GM19025 (cell line): ENCODE results near the gene RHEB.

ENCODE experiments used
- ATAC-seq: cut with Tn5 transposase; IDR thresholded peaks from one replicate; pipeline ENCODE4 v1.9.1; 2021; ENCODE audit warnings: mild to moderate bottlenecking, low read depth, moderate library complexity; ENCODE audit not compliant: unreplicated experiment

The RHEB gene

GRCh38 chr7:151505433-151505832 lies 14.3 kb downstream of the RHEB start:
- ATAC-seq, result no peak

GRCh38 chr7:151504715-151505326 lies 14.9 kb downstream of the RHEB start:
- no peak for ATAC-seq

GRCh38 chr7:151503902-151504714 lies 15.6 kb downstream of the RHEB start:
- no peak for ATAC-seq

GRCh38 chr7:151501676-151502075 lies 18.0 kb downstream of the RHEB start:
- ATAC-seq, result no peak

GRCh38 chr7:151498495-151498894 lies 21.2 kb downstream of the RHEB start:
- no peak for ATAC-seq

- no peak for ATAC-seq
Measured at GRCh38 chr7:151497306-151497871, 22.3 kb downstream of the RHEB start.

- no peak for ATAC-seq
Measured at GRCh38 chr7:151495360-151495759, 24.3 kb downstream of the RHEB start.

GRCh38 chr7:151494298-151495284 lies 25.1 kb downstream of the RHEB start:
- no peak for ATAC-seq

- no peak for ATAC-seq
Measured at GRCh38 chr7:151493083-151493482, 26.6 kb downstream of the RHEB start.

GRCh38 chr7:151491859-151492258 lies 27.8 kb downstream of the RHEB start:
- no peak for ATAC-seq

GRCh38 chr7:151490456-151491105 lies 29.1 kb downstream of the RHEB start:
- ATAC-seq, result no peak

GRCh38 chr7:151489498-151489897 lies 30.2 kb downstream of the RHEB start:
- ATAC-seq, result no peak

- no peak for ATAC-seq
Measured at GRCh38 chr7:151488096-151488495, 31.6 kb downstream of the RHEB start.

GRCh38 chr7:151487228-151487627 lies 32.5 kb downstream of the RHEB start:
- no peak for ATAC-seq

- no peak for ATAC-seq
Measured at GRCh38 chr7:151486074-151486473, 33.6 kb downstream of the RHEB start.

- ATAC-seq, result no peak
Measured at GRCh38 chr7:151484971-151485707, 34.6 kb downstream of the RHEB start.

- ATAC-seq, result no peak
Measured at GRCh38 chr7:151483711-151483983, 36.0 kb downstream of the RHEB start.

- no peak for ATAC-seq
Measured at GRCh38 chr7:151482883-151483710, 36.6 kb downstream of the RHEB start.
